HepG2 (cell line): ENCODE data around the gene TNNT1. TPM values are rescaled to one million over a fixed set of nuclear protein-coding genes. Genes with fewer than 3 reads are reported as not detected.
A peak's percentile ranks its signal among the peaks of the same experiment; 100 is the strongest.

Experiments
- ATF3 ChIP-seq: sonication (generic); formaldehyde crosslinking; IDR thresholded peaks from 2 replicates; pipeline ENCODE4 v1.4.0; 2020; ENCODE audit warnings: missing genetic modification reagents
- CEBPZ ChIP-seq: IDR thresholded peaks from 2 replicates; pipeline ENCODE4 v1.6.1; 2012; ENCODE audit warnings: low read length, improper control_type of control experiment
- HCFC1 ChIP-seq: fragments of 150-350 bp; IDR thresholded peaks from 2 replicates; pipeline ENCODE4 v1.6.1; 2014; ENCODE audit warnings: low read depth, low read length
- HDAC2 ChIP-seq: sonication (generic); formaldehyde crosslinking; IDR thresholded peaks from 2 replicates; pipeline ENCODE4 v1.4.0; 2020; ENCODE audit warnings: missing genetic modification reagents
- IRF2 ChIP-seq: IDR thresholded peaks from 2 replicates; pipeline ENCODE4 v1.6.1; 2018; ENCODE audit warnings: missing genetic modification reagents, missing compliant biosample characterization
- KDM5A ChIP-seq: fragments of 200-600 bp; sonication (generic); IDR thresholded peaks from 2 replicates; pipeline ENCODE4 v1.7.0; 2018; ENCODE audit warnings: antibody characterized with exemption, mild to moderate bottlenecking, low read length, borderline replicate concordance
- MATR3 ChIP-seq: sonication (generic); formaldehyde crosslinking; IDR thresholded peaks from 2 replicates; pipeline ENCODE4 v1.4.0; 2020; ENCODE audit warnings: missing genetic modification reagents
- NCOA2 ChIP-seq: sonication (generic); formaldehyde crosslinking; IDR thresholded peaks from 2 replicates; pipeline ENCODE4 v1.8.0; 2022; ENCODE audit warnings: inconsistent platforms
- NR2F1 ChIP-seq, 2 experiments: fragments of 450-650 bp in 1 of 2; formaldehyde crosslinking in 1 of 2; IDR thresholded peaks; 2 replicates each; pipeline versions ENCODE4 v1.5.0 to v1.6.1; 2016 to 2020; ENCODE audit warnings: mild to moderate bottlenecking in 1 of 2, missing compliant biosample characterization in 1 of 2, missing genetic modification reagents in 1 of 2, moderate library complexity in 1 of 2
- PAX8 ChIP-seq: sonication (generic); formaldehyde crosslinking; IDR thresholded peaks from 2 replicates; pipeline ENCODE4 v1.8.0; 2022; ENCODE audit warnings: mild to moderate bottlenecking, missing genetic modification reagents, borderline replicate concordance
- SIX4 ChIP-seq: sonication (generic); formaldehyde crosslinking; IDR thresholded peaks from 2 replicates; pipeline ENCODE4 v1.4.0; 2020; ENCODE audit warnings: missing genetic modification reagents
- SP140L ChIP-seq: sonication (generic); formaldehyde crosslinking; IDR thresholded peaks from 2 replicates; pipeline ENCODE4 v1.4.0; 2020; ENCODE audit warnings: missing genetic modification reagents, borderline replicate concordance
- TAF15 ChIP-seq: fragments of 200-400 bp; formaldehyde crosslinking; IDR thresholded peaks from one replicate; pipeline ENCODE4 v1.6.1; 2018; ENCODE audit warnings: mild to moderate bottlenecking, low read depth, low read length; ENCODE audit not compliant: poor library complexity, severe bottlenecking
- THYN1 ChIP-seq: sonication (generic); formaldehyde crosslinking; IDR thresholded peaks from 2 replicates; pipeline ENCODE4 v1.8.1; 2023; ENCODE audit warnings: low read depth, mild to moderate bottlenecking, moderate library complexity, missing genetic modification reagents, borderline replicate concordance
- ZFP91 ChIP-seq: sonication (generic); formaldehyde crosslinking; IDR thresholded peaks from 2 replicates; pipeline ENCODE4 v1.9.0; 2022; ENCODE audit warnings: missing genetic modification reagents, mild to moderate bottlenecking, borderline replicate concordance
- ZIK1 ChIP-seq: sonication (generic); formaldehyde crosslinking; IDR thresholded peaks from 2 replicates; pipeline ENCODE4 v1.5.0; 2020; ENCODE audit warnings: mild to moderate bottlenecking, low read depth, missing genetic modification reagents, borderline replicate concordance
- ZKSCAN1 ChIP-seq: fragments of 150-350 bp; IDR thresholded peaks from 2 replicates; pipeline ENCODE4 v1.6.1; 2014; ENCODE audit warnings: low read length
- ZNF292 ChIP-seq: sonication (generic); formaldehyde crosslinking; IDR thresholded peaks from 2 replicates; pipeline ENCODE4 v1.8.1; 2022; ENCODE audit warnings: mild to moderate bottlenecking, low read depth, missing genetic modification reagents, borderline replicate concordance
- ZNF383 ChIP-seq: sonication (generic); formaldehyde crosslinking; IDR thresholded peaks from 2 replicates; pipeline ENCODE4 v1.4.0; 2020; ENCODE audit warnings: missing genetic modification reagents, mild to moderate bottlenecking, borderline replicate concordance
- ZNF460 ChIP-seq: sonication (generic); formaldehyde crosslinking; IDR thresholded peaks from 2 replicates; pipeline ENCODE4 v1.5.1; 2020; ENCODE audit warnings: missing genetic modification reagents, mild to moderate bottlenecking, borderline replicate concordance
- ZNF496 ChIP-seq: sonication (generic); formaldehyde crosslinking; IDR thresholded peaks from 2 replicates; pipeline ENCODE4 v1.8.1; 2023; ENCODE audit warnings: mild to moderate bottlenecking, moderate library complexity, missing genetic modification reagents; ENCODE audit not compliant: insufficient replicate concordance
- ZNF644 ChIP-seq: IDR thresholded peaks from 2 replicates; pipeline ENCODE4 v1.6.1; 2016; ENCODE audit warnings: low read depth
- polyA plus RNA-seq, 8 experiments: library from polyadenylated mRNA; depleted of rRNA in 3 of 8; stranded (reverse) in 7 of 8; unstranded in 1 of 8; fragments of >200 nt; fragmentation: Illumina TruSeq in 4 of 8; extraction: Trizol in 4 of 8; gene quantifications; 2 replicates each; pipeline versions ENCODE4 v1.2.1 to v1.2.3, GENCODE V29; 2011 to 2016; ENCODE audit warnings: low read depth in 4 of 8, missing spikeins in 1 of 8, mixed read lengths in 1 of 8; ENCODE audit not compliant: insufficient read depth in 1 of 8
- total RNA-seq, 5 experiments: library from RNA; depleted of rRNA; stranded (reverse); fragments of >200 nt; fragmentation: Illumina TruSeq; extraction: Trizol; gene quantifications; 2 replicates each; pipeline ENCODE4 v1.2.3, GENCODE V29; 2016; ENCODE audit warnings: low read depth in 1 of 5
- TF ChIP-seq, protein P1 (sequence below): sonication (generic); formaldehyde crosslinking; IDR thresholded peaks from 2 replicates; pipeline ENCODE4 v1.5.0; 2020; ENCODE audit warnings: missing genetic modification reagents, mild to moderate bottlenecking, borderline replicate concordance

Gene TNNT1
- total and polyA plus RNA-seq, 2 of the 13 experiments (the other 11 are each of a cell fraction or from before 2014, with no cell fraction given): 1.3 to 2.4 TPM

- no peak for TF ChIP-seq HCFC1
- no peak for TF ChIP-seq MATR3
- no peak for TF ChIP-seq ZNF496 (CRISPR knock-in tag)
- no peak for TF ChIP-seq ZNF383
- TF ChIP-seq IRF2: peak; percentile 66
- no peak for TF ChIP-seq TAF15
- no peak for TF ChIP-seq SIX4 (CRISPR knock-in tag)
- no peak for TF ChIP-seq SP140L (CRISPR knock-in tag)
- TF ChIP-seq PAX8 (CRISPR knock-in tag): no peak
- TF ChIP-seq ZFP91 (CRISPR knock-in tag): peak; percentile 90
- TF ChIP-seq ATF3 (CRISPR knock-in tag): no peak
- no peak for TF ChIP-seq ZNF644 (CRISPR knock-in tag)
- TF ChIP-seq, protein P1, sequence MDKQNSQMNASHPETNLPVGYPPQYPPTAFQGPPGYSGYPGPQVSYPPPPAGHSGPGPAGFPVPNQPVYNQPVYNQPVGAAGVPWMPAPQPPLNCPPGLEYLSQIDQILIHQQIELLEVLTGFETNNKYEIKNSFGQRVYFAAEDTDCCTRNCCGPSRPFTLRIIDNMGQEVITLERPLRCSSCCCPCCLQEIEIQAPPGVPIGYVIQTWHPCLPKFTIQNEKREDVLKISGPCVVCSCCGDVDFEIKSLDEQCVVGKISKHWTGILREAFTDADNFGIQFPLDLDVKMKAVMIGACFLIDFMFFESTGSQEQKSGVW (CRISPR knock-in tag): no peak
- TF ChIP-seq THYN1 (CRISPR knock-in tag): no peak
- no peak; the same call in 1 of the 2 replicates for TF ChIP-seq HDAC2 (CRISPR knock-in tag)
- TF ChIP-seq ZKSCAN1: no peak
- TF ChIP-seq ZNF292 (CRISPR knock-in tag): no peak
- no peak; the same call in 1 of the 2 replicates for TF ChIP-seq NCOA2 (CRISPR knock-in tag)
- no peak for TF ChIP-seq CEBPZ
- TF ChIP-seq ZIK1 (CRISPR knock-in tag): no peak
- TF ChIP-seq KDM5A: no peak
- TF ChIP-seq ZNF460 (CRISPR knock-in tag): no peak
- TF ChIP-seq NR2F1 (CRISPR knock-in tag; IDR thresholded peaks at IDR 0.05): no peak
These were observed 11.4 kb upstream of the TNNT1 start (continued) for GRCh38 chr19:55160128-55160985.
